ENCODE data around the gene NOTCH1.

DNA sequence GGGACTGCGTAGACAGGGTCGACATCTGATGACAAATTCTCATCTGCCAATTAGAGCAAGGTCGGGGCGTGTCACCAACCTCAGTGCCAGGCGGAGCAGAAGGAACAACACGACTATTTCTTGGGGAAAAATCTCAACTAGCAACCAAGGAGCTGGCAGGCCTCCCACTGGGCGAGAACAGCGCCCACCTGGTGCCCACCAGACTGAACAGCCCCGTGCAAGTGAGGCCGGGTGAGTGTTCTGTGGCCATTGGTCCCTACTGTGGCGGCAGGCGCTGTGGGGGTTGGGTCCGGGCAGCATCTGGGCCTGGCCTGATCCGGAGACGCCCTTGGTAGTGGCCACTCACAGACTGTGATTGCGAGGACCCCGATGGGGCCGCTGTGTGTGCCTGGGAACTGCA is 11.5 kb downstream of the NOTCH1 start:
- TF ChIP-seq, protein P1, sequence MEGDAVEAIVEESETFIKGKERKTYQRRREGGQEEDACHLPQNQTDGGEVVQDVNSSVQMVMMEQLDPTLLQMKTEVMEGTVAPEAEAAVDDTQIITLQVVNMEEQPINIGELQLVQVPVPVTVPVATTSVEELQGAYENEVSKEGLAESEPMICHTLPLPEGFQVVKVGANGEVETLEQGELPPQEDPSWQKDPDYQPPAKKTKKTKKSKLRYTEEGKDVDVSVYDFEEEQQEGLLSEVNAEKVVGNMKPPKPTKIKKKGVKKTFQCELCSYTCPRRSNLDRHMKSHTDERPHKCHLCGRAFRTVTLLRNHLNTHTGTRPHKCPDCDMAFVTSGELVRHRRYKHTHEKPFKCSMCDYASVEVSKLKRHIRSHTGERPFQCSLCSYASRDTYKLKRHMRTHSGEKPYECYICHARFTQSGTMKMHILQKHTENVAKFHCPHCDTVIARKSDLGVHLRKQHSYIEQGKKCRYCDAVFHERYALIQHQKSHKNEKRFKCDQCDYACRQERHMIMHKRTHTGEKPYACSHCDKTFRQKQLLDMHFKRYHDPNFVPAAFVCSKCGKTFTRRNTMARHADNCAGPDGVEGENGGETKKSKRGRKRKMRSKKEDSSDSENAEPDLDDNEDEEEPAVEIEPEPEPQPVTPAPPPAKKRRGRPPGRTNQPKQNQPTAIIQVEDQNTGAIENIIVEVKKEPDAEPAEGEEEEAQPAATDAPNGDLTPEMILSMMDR (IDR thresholded peaks at IDR 0.05), result no peak
- TF ChIP-seq POLR2A (IDR thresholded peaks at IDR 0.05) (no peak), POLR2AphosphoS5 (IDR thresholded peaks at IDR 0.05) (no peak)
